Cerebellar nuclear complex (tissue), 1 donor: ENCODE measurements around the gene NUP62CL.
"Not testable (repeated sequence)": the region's sequence is repeated elsewhere in the genome, so short reads cannot be mapped to it uniquely, and the experiment has no call there.

Source experiments
- DNase-seq, 2 experiments: peaks; one replicate each; lab custom pipeline; 2025; lab: John Stamatoyannopoulos, UW

Gene NUP62CL

GRCh38 chrX:107205770-107206696 is at the start of gene NUP62CL, which contains the start of gene DNAAF6:
NUP62CL (minus strand) TSS chrX:107206433; CDS start chrX:107175146, 31,287 bp downstream.
DNAAF6 (plus strand) TSS chrX:107206611; CDS start chrX:107212876, 6,265 bp downstream.
- no peak for DNase-seq

- DNase-seq = no peak
Observed at GRCh38 chrX:107228486-107228819, 22.2 kb upstream of the NUP62CL start.

GRCh38 chrX:107227780-107228485 is 21.7 kb upstream of the NUP62CL start:
- DNase-seq = no peak

GRCh38 chrX:107226757-107227156 is 20.5 kb upstream of the NUP62CL start:
- DNase-seq = no peak

GRCh38 chrX:107213477-107213876 is 7.2 kb upstream of the NUP62CL start:
- DNase-seq = no peak

- DNase-seq = no peak
Observed at GRCh38 chrX:107207943-107208342, 1.7 kb upstream of the NUP62CL start.

GRCh38 chrX:107207089-107207488 is 856 bp upstream of the NUP62CL start:
- no peak for DNase-seq

GRCh38 chrX:107206697-107207065 is 448 bp upstream of the NUP62CL start:
- DNase-seq = no peak

GRCh38 chrX:107204068-107204605 is 2.1 kb downstream of the NUP62CL start:
- DNase-seq = no peak

GRCh38 chrX:107199491-107199890 is 6.7 kb downstream of the NUP62CL start:
- DNase-seq = no peak

GRCh38 chrX:107198074-107198473 is 8.2 kb downstream of the NUP62CL start:
- not testable (repeated sequence) for DNase-seq

GRCh38 chrX:107197319-107197718 is 8.9 kb downstream of the NUP62CL start:
- DNase-seq = no peak

GRCh38 chrX:107171369-107172102 is 34.7 kb downstream of the NUP62CL start:
- DNase-seq = no peak

- no peak for DNase-seq
Observed at GRCh38 chrX:107168712-107169111, 37.5 kb downstream of the NUP62CL start.

GRCh38 chrX:107168257-107168656 is 38.0 kb downstream of the NUP62CL start:
- DNase-seq = no peak

GRCh38 chrX:107167163-107167921 is 38.9 kb downstream of the NUP62CL start:
- no peak for DNase-seq

GRCh38 chrX:107157618-107158017 is 48.6 kb downstream of the NUP62CL start:
- DNase-seq = not testable (repeated sequence)

GRCh38 chrX:107155621-107156430 is 50.4 kb downstream of the NUP62CL start:
- not testable (repeated sequence) for DNase-seq

GRCh38 chrX:107154787-107155620 is 51.2 kb downstream of the NUP62CL start:
- no peak for DNase-seq
